Brain microvascular endothelial cell (primary cell): ENCODE data around the gene PLEKHA4.
A peak's percentile ranks its signal among the peaks of the same experiment; 100 is the strongest.
"Not testable (repeated sequence)": the region's sequence is repeated elsewhere in the genome, so short reads cannot be mapped to it uniquely, and the experiment has no call there.

Experiments used
- DNase-seq: peaks from one replicate; pipeline ENCODE4 v3.0.0-alpha.2; 2020
- H3K27ac ChIP-seq: fragments of 250-450 bp; sonication (Bioruptor Pico); 2 replicates; pipeline ENCODE4 v1.5.1; 2020; ENCODE audit warnings: mild to moderate bottlenecking, moderate library complexity
- H3K27me3 ChIP-seq: fragments of 250-450 bp; sonication (Bioruptor Pico); replicated peaks from 2 replicates; pipeline ENCODE4 v1.5.1; 2020; ENCODE audit warnings: mild to moderate bottlenecking
- H3K36me3 ChIP-seq: fragments of 250-450 bp; sonication (Bioruptor Pico); replicated peaks from 2 replicates; pipeline ENCODE4 v1.5.1; 2020; ENCODE audit warnings: mild to moderate bottlenecking
- H3K4me3 ChIP-seq: 2 replicates; pipeline ENCODE4 v1.5.1; 2011; ENCODE audit warnings: low read depth, mild to moderate bottlenecking, control low read depth, low read length, moderate library complexity
- in situ Hi-C: cut with HindIII; loops from 2 replicates; pipeline ENCODE4 v1.10.0; 2017; ENCODE audit warnings: low sequenced_read_pairs, low pct_ligation_motif_present
- TF ChIP-seq, protein P1 (sequence below): IDR thresholded peaks from 2 replicates; pipeline ENCODE4 v1.5.1; 2011; ENCODE audit warnings: low read depth, mild to moderate bottlenecking, moderate library complexity, low read length, control low read depth, inconsistent platforms; ENCODE audit errors: missing control alignments

PLEKHA4 gene

DNA sequence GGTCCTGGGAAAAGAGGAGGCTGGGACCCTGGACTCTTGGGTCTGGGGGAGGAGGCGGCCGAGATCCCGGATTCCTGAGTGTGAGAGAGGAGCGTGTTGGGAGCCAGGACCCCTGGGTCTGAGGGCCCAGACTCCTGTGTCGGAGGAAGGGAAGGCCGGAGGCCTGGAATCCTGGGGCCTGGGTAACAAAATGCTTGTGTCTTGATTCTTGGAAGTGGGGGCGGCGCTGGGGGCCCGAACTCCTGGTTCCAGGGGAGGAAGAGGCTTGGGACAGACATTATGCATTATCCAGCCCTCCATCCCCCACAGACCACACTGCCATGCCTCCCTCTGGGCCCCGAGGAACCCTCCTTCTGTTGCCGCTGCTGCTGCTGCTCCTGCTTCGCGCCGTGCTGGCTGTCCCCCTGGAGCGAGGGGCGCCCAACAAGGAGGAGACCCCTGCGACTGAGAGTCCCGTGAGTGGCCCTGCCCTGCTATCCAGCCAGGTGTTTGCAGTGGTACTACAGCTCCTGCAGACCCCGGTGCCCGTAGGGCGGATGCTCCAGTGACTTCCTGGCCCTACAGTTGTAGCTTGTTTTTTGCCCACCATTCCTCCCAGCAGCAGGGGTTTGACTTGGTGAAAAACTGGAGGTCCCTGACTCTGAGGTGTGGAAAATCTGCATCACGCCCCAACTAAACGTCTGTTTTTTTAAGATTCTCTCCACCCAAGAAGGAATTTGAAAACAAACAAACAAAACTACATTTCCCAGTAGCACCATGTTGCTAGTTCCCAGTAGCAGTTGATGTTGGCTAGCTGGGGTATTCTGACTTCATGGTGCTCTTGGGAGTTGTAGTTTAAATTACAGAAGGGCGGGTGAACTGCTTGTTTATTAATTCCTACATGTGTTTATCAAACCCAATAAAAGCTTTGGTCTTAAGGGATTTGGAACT, 32.3 kb upstream of the PLEKHA4 start:
- H3K36me3 ChIP-seq: peaks cover 5% of the 10 kb centered on the region
- in situ Hi-C loops: no loop called here
- no peaks in the 10 kb centered on the region for H3K27me3 ChIP-seq
- H3K4me3 ChIP-seq: peak overlapping the region; percentile 93
- H3K27ac ChIP-seq: peak overlapping the region; percentile 53
- TF ChIP-seq, protein P1, sequence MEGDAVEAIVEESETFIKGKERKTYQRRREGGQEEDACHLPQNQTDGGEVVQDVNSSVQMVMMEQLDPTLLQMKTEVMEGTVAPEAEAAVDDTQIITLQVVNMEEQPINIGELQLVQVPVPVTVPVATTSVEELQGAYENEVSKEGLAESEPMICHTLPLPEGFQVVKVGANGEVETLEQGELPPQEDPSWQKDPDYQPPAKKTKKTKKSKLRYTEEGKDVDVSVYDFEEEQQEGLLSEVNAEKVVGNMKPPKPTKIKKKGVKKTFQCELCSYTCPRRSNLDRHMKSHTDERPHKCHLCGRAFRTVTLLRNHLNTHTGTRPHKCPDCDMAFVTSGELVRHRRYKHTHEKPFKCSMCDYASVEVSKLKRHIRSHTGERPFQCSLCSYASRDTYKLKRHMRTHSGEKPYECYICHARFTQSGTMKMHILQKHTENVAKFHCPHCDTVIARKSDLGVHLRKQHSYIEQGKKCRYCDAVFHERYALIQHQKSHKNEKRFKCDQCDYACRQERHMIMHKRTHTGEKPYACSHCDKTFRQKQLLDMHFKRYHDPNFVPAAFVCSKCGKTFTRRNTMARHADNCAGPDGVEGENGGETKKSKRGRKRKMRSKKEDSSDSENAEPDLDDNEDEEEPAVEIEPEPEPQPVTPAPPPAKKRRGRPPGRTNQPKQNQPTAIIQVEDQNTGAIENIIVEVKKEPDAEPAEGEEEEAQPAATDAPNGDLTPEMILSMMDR: no peak
- no peak for DNase-seq

DNA sequence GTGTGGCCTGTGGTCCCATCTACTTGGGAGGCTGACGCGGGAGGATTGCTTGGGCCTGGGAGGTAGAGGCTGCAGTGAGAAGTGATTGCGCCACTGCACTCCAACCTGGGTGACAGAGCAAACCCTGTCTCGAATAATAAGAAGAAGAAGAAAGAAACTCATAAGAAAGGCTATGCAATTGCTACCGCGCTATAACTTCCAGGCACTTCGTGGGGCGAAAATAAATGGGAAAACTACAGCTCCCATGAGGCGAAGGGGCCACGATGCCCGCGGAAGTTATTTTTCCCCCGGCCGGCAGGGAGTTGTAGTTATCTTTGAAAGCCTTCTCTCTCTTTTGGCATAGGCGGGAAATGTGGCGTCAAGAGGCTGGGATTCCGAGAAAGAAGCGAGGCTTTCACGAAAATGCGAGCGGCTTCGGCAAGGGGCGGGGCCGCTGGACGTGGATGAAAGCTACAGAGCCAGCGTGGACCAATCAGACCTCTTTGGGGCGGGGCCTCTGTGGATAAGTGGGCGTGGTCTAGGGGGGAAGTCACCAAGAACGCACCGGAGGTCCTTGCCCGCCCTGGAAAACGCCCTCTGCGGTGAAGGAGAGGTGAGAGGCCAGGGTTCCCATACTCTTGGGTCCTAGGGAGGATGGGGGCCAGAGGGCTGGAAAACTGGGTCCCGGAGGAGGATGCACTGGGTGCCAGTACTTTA, 31.5 kb upstream of the PLEKHA4 start, which contains the start of gene NUCB1:
Gene NUCB1, plus strand, starts transcription at position 532 of the 696 bp plus-strand sequence. CDS start 485 bp downstream, outside the sequence.
- peak within 1 kb of the TSS; percentile 93 for H3K4me3 ChIP-seq
- H3K36me3 ChIP-seq: peaks cover 4% of the 10 kb centered on the region
- peak within 1 kb of the TSS; percentile 53 for H3K27ac ChIP-seq
- in situ Hi-C loops: no loop called here
- TF ChIP-seq, protein P1: peak; percentile 52
- DNase-seq: peak; percentile 99
- no peaks in the 10 kb centered on the region for H3K27me3 ChIP-seq

DNA sequence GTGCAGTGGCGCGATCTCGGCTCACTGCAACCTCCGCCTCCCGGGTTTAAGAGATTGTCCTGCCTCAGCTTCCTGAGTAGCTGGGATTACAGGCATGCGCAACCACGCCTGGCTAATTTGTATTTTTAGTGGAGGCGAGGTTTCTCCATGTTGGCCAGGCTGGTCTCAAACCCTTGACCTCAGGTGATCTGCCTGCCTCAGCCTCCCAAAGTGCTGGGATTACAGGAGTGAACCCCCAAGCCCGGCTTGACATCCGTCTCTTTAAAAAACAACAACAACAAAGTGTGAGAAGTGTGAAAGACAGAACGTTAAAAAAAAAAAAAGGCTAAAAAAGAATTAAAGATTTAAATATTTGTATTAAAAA, 31.0 kb upstream of the PLEKHA4 start:
- H3K36me3 ChIP-seq, H3K27me3 ChIP-seq, in situ Hi-C loops, DNase-seq, H3K27ac ChIP-seq: not testable (repeated sequence)
- H3K4me3 ChIP-seq: peak overlapping the region; percentile 93

DNA sequence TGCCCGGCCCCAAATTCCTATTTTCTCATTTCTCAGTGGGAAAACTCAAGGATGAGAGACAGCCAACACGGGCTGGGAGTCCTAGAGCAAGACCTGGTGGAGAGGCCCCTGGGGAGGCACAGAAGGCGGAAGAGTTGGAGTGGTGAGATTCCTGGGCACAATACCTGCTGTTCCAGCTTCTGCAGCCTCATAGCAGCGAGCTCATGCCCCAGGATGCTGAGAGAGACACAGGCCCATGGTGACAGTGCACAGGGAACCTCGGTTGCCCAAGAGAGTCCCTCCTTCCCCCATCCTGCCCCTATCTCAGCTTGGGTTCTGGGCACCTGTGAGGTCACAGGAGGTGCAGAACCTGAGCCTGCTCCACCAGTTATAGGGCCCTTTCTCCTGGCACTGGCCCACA, 28.8 kb upstream of the PLEKHA4 start:
- no peak overlapping the region for H3K27ac ChIP-seq
- H3K27me3 ChIP-seq: no peaks in the 10 kb centered on the region
- H3K36me3 ChIP-seq: no peaks in the 10 kb centered on the region
- DNase-seq: no peak
- no peak overlapping the region for H3K4me3 ChIP-seq
- in situ Hi-C loops: no loop called here
- TF ChIP-seq, protein P1: no peak

DNA sequence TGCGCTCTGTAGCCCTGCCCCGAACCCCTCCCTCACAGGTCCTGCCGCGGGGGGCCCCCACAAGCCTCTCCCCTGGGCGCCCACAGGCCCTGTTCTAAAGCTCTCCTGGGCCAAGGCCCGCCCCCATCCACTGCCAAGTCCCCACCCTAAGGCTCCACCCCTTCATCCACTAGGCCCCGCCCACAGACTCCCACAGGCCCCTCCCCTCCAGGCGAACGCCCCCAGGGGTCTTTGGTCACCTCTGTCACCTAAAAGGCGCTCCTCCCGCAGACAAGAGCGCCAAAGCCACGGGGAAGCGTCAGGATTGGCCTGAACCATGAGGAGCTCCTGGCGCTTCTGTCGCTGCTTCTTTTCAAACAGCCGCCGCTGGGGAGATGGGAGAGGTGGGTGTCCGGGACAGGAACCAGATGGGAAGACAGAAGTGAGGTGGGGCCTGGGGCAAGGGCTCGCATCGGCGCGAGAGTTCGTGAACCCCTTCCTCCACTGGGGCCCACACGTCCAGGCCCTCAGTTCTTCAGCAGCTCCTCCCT, 27.8 kb upstream of the PLEKHA4 start:
- TF ChIP-seq, protein P1: no peak
- in situ Hi-C loops: no loop called here
- Histone ChIP-seq H3K27ac (no peak overlapping the region), H3K36me3 (no peaks in the 10 kb centered on the region), H3K27me3 (no peaks in the 10 kb centered on the region), H3K4me3 (peak overlapping the region; percentile 36)
- no peak for DNase-seq

DNA sequence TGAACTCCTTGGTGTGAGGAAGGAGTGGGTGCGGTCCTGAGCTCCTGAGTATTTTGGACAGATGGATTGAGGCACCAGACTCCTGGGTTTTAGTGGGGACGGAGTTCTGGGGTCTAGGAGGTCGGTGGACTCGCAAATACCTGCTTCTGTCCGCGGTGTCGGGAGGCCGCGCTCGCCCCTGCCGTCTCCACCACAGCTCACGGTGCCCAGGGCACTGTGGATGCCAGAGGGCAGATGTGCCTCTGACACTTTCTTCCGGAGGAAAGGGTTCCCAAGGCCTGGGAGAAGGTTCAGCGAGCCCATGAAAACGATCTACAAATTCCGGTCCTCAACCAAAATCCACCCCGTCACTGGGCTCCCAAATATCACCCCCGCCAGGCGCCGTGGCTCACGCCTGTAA, 26.8 kb upstream of the PLEKHA4 start:
- Histone ChIP-seq H3K27me3 (no peaks in the 10 kb centered on the region), H3K4me3 (no peak overlapping the region), H3K27ac (no peak overlapping the region), H3K36me3 (no peaks in the 10 kb centered on the region)
- no peak for DNase-seq
- in situ Hi-C loops: no loop called here
- TF ChIP-seq, protein P1: no peak
